Thyroid gland (tissue), 4 donors: ENCODE measurements around the gene ERICH3.

Experiments
- CTCF ChIP-seq, 6 experiments: fragments of 200-600 bp in 3 of 6; fragments of 450-650 bp in 3 of 6; sonication (generic) in 3 of 6; IDR thresholded peaks; one replicate each; pipeline ENCODE4 v1.5.1; 2016 to 2019; ENCODE audit warnings: antibody characterized with exemption in 6 of 6, mild to moderate bottlenecking in 2 of 6, inconsistent platforms in 1 of 6, moderate library complexity in 1 of 6
- POLR2A ChIP-seq, 2 donors: fragments of 450-650 bp; IDR thresholded peaks; one replicate each; pipeline ENCODE4 v1.6.1; 2017; ENCODE audit warnings: antibody characterized with exemption in 2 of 2, mild to moderate bottlenecking in 2 of 2, moderate library complexity in 1 of 2

- TF ChIP-seq CTCF (IDR thresholded peaks at IDR 0.05) (no peak), POLR2A (IDR thresholded peaks at IDR 0.05) (no peak)
These were observed 24.2 kb upstream of the ERICH3 start for GRCh38 chr1:74697832-74698231.
